ENCODE measurements around the gene SMKR1. TPM values are rescaled to one million over a fixed set of nuclear protein-coding genes. Genes with fewer than 3 reads are reported as not detected.

Gene SMKR1
- total RNA-seq, 1 experiment from 2014 or later, result 7.4 TPM

DNA sequence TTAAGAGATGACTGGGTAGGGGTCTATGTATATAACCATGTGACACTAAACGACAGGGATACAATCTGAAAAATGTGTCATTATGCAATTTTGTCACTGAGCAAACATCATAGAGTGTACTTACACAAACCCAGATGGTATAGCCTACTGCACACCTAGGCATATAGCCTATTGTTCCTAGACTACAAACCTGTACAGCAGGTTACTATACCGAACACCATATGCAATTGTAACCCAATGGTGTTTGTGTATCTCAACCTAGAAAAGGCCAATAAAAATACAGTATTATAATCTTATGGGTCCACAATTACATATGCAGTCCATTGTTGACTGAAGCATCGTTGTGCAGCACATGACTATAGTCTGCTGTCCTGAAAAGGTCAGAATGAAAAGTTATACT is 45.2 kb upstream of the SMKR1 start:
- H3K4me1 ChIP-seq (ENCODE audit: insufficient read depth, low read length), result peaks cover 30% of the 10 kb centered on the region
- no peaks in the 10 kb centered on the region for H4K20me1 ChIP-seq (ENCODE audit: low read length)
- no TSS peak for BruUV-seq (replicated peaks)
- no peak overlapping the region for H3K4me3 ChIP-seq (ENCODE audit: low read length)
- no peak overlapping the region for H3K27ac ChIP-seq (ENCODE audit: low read length)
- ChIA-PET POLR2A (ENCODE audit: unreplicated experiment) (no interaction called here), CTCF (no interaction called here)
- no peaks in the 10 kb centered on the region for H3K9me2 ChIP-seq (replicated peaks; ENCODE audit: low read length)
- H3K9ac ChIP-seq (ENCODE audit: low read length), result no peak overlapping the region
- TF ChIP-seq, protein P1, sequence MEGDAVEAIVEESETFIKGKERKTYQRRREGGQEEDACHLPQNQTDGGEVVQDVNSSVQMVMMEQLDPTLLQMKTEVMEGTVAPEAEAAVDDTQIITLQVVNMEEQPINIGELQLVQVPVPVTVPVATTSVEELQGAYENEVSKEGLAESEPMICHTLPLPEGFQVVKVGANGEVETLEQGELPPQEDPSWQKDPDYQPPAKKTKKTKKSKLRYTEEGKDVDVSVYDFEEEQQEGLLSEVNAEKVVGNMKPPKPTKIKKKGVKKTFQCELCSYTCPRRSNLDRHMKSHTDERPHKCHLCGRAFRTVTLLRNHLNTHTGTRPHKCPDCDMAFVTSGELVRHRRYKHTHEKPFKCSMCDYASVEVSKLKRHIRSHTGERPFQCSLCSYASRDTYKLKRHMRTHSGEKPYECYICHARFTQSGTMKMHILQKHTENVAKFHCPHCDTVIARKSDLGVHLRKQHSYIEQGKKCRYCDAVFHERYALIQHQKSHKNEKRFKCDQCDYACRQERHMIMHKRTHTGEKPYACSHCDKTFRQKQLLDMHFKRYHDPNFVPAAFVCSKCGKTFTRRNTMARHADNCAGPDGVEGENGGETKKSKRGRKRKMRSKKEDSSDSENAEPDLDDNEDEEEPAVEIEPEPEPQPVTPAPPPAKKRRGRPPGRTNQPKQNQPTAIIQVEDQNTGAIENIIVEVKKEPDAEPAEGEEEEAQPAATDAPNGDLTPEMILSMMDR (conservative IDR thresholded peaks at IDR 0.05; ENCODE audit: low read depth, low read length), result no peak
- TF ChIP-seq EZH2 (IDR thresholded peaks at IDR 0.05; ENCODE audit: low read length, unreplicated experiment) (no peak), EZH2phosphoT487 (IDR thresholded peaks at IDR 0.05; ENCODE audit: borderline replicate concordance, low read length) (no peak)
- H3K9me3 ChIP-seq (ENCODE audit: low read length), result no peaks in the 10 kb centered on the region
- H3F3A ChIP-seq (ENCODE audit: low read length, unreplicated experiment), result no peaks in the 10 kb centered on the region
- DNase-seq (no peak), ATAC-seq (no peak)
- no peaks in the 10 kb centered on the region for H3K27me3 ChIP-seq (ENCODE audit: low read length)
- H2AFZ ChIP-seq (ENCODE audit: low read length), result no peak overlapping the region
- peaks cover 42% of the 10 kb centered on the region for H3K36me3 ChIP-seq (ENCODE audit: low read depth, low read length)
- H3K4me2 ChIP-seq (ENCODE audit: low read length), result no peak overlapping the region
- intact Hi-C loops (cut with micrococcal nuclease), result no loop called here
- H3K79me2 ChIP-seq (ENCODE audit: low read length), result no peaks in the 10 kb centered on the region

DNA sequence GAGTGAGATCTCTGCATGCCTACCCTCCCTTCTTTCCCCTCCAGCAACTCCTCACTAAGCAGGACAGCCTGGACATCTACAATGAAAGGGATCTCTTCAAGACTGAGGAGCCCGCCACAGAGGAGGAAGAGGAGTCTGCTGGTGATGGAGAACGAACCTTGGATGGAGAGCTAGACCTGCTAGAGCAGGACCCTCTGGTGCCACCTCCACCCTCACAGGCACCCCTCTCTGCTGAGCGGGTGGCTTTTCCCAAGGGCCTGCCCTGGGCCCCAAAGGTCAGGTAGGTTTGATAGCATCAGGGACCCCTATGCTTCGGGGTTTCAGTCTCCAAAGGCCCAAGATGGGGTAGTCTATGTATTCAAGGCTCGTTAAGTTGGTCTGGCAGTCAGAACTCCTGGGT is 44.2 kb upstream of the SMKR1 start:
- H3K9me3 ChIP-seq (ENCODE audit: low read length), result no peaks in the 10 kb centered on the region
- BruUV-seq (replicated peaks), result no TSS peak
- no peak overlapping the region for H3K4me3 ChIP-seq (ENCODE audit: low read length)
- no peak overlapping the region for H3K27ac ChIP-seq (ENCODE audit: low read length)
- intact Hi-C loops (cut with micrococcal nuclease), result no loop called here
- no peaks in the 10 kb centered on the region for H4K20me1 ChIP-seq (ENCODE audit: low read length)
- no peak overlapping the region for H3K4me2 ChIP-seq (ENCODE audit: low read length)
- no peak overlapping the region for H2AFZ ChIP-seq (ENCODE audit: low read length)
- H3F3A ChIP-seq (ENCODE audit: low read length, unreplicated experiment), result no peaks in the 10 kb centered on the region
- DNase-seq, result no peak
- H3K36me3 ChIP-seq (ENCODE audit: low read depth, low read length), result peaks cover 42% of the 10 kb centered on the region
- H3K9me2 ChIP-seq (replicated peaks; ENCODE audit: low read length), result no peaks in the 10 kb centered on the region
- H3K79me2 ChIP-seq (ENCODE audit: low read length), result no peaks in the 10 kb centered on the region
- ChIA-PET CTCF (no interaction called here), POLR2A (ENCODE audit: unreplicated experiment) (no interaction called here)
- no peak overlapping the region for H3K9ac ChIP-seq (ENCODE audit: low read length)
- H3K27me3 ChIP-seq (ENCODE audit: low read length), result no peaks in the 10 kb centered on the region
- peaks cover 19% of the 10 kb centered on the region for H3K4me1 ChIP-seq (ENCODE audit: insufficient read depth, low read length)
- TF ChIP-seq, protein P1 (conservative IDR thresholded peaks at IDR 0.05; ENCODE audit: low read depth, low read length), result no peak
- no peak for TF ChIP-seq EZH2 (IDR thresholded peaks at IDR 0.05; ENCODE audit: low read length, unreplicated experiment)
- no peak for TF ChIP-seq EZH2phosphoT487 (IDR thresholded peaks at IDR 0.05; ENCODE audit: borderline replicate concordance, low read length)
- ATAC-seq, result no peak

DNA sequence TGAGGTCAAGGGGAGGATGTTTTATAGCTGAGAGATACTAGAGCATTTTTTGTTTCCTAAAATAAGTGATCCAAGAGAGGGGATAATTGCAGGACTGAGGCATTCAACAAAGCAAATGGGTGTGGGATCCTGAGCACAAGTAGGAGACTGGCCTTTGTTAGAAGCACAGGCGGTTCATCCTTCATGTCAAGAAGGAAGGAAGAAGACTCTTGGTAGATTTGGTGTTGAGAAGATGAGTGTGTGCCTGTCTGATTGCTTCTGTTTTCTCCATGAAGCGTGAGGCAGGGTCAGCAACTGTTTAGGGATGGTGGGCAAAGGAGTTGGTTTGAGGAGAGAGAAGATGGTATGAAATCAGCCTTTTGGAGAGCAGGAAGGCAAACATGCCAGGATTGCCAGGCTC is 40.5 kb upstream of the SMKR1 start:
- Histone ChIP-seq H3K79me2 (ENCODE audit: low read length) (no peaks in the 10 kb centered on the region), H3K9me3 (ENCODE audit: low read length) (no peaks in the 10 kb centered on the region), H4K20me1 (ENCODE audit: low read length) (no peaks in the 10 kb centered on the region), H2AFZ (ENCODE audit: low read length) (no peak overlapping the region), H3K27me3 (ENCODE audit: low read length) (no peaks in the 10 kb centered on the region), H3K27ac (ENCODE audit: low read length) (no peak overlapping the region), H3K4me3 (ENCODE audit: low read length) (no peak overlapping the region), H3K9me2 (replicated peaks; ENCODE audit: low read length) (no peaks in the 10 kb centered on the region), H3K9ac (ENCODE audit: low read length) (no peak overlapping the region), H3K36me3 (ENCODE audit: low read depth, low read length) (peaks cover 30% of the 10 kb centered on the region), H3K4me2 (ENCODE audit: low read length) (no peak overlapping the region), H3K4me1 (ENCODE audit: insufficient read depth, low read length) (no peaks in the 10 kb centered on the region), H3F3A (ENCODE audit: low read length, unreplicated experiment) (no peaks in the 10 kb centered on the region)
- POLR2A ChIA-PET (ENCODE audit: unreplicated experiment), result interaction anchor here (0.7 kb wide), 1 partner anchor 673 kb away, joined by 3 read pairs; no protein-coding TSS in a partner anchor
- intact Hi-C loops (cut with micrococcal nuclease), result no loop called here
- TF ChIP-seq EZH2 (IDR thresholded peaks at IDR 0.05; ENCODE audit: low read length, unreplicated experiment) (no peak), EZH2phosphoT487 (IDR thresholded peaks at IDR 0.05; ENCODE audit: borderline replicate concordance, low read length) (no peak)
- TF ChIP-seq, protein P1 (conservative IDR thresholded peaks at IDR 0.05; ENCODE audit: low read depth, low read length), result no peak
- ATAC-seq (no peak), DNase-seq (no peak)
- no TSS peak for BruUV-seq (replicated peaks)
- CTCF ChIA-PET, result no interaction called here
